Upper lobe of left lung (tissue), 6 donors: ENCODE results near the gene NT5DC2. TPM values are rescaled to one million over a fixed set of nuclear protein-coding genes. Genes with fewer than 3 reads are reported as not detected.

Source experiments
- ATAC-seq, 2 donors: fragments of 200-7000 bp; cut with Tn5 transposase; one replicate each; pipeline ENCODE4 v1.9.1; 2022; ENCODE audit warnings: mild to moderate bottlenecking in 2 of 2, moderate library complexity in 2 of 2; ENCODE audit not compliant: low FRiP score in 2 of 2
- DNase-seq, 2 donors: peaks; one replicate each; pipeline ENCODE4 v3.0.0-alpha.2; 2019 to 2020
- H3K27ac ChIP-seq, 4 donors: fragments of 200-600 bp; sonication (generic); one replicate each; pipeline ENCODE4 v1.5.1; 2016 to 2019
- H3K27me3 ChIP-seq, 4 donors: fragments of 200-600 bp; sonication (generic); one replicate each; pipeline ENCODE4 v1.5.1; 2017 to 2019
- H3K36me3 ChIP-seq, 4 donors: fragments of 200-600 bp; sonication (generic); one replicate each; pipeline ENCODE4 v1.5.1; 2016 to 2019
- H3K4me1 ChIP-seq, 4 donors: fragments of 200-600 bp; sonication (generic); one replicate each; pipeline ENCODE4 v1.5.1; 2018 to 2019
- H3K4me3 ChIP-seq, 4 donors: fragments of 200-600 bp; sonication (generic); one replicate each; pipeline ENCODE4 v1.5.1; 2017 to 2019; ENCODE audit warnings: mild to moderate bottlenecking in 2 of 4, moderate library complexity in 1 of 4
- H3K9me3 ChIP-seq, 4 donors: fragments of 200-600 bp; sonication (generic); one replicate each; pipeline ENCODE4 v1.5.1; 2018 to 2019
- CTCF ChIP-seq, 6 experiments: fragments of 450-650 bp in 4 of 6; fragments of 200-600 bp in 2 of 6; sonication (generic) in 2 of 6; IDR thresholded peaks; one replicate each; pipeline ENCODE4 v1.5.1; 2016 to 2019; ENCODE audit warnings: antibody characterized with exemption in 6 of 6
- EP300 ChIP-seq, 4 donors: sonication (generic); formaldehyde crosslinking; IDR thresholded peaks; one replicate each; pipeline ENCODE4 v1.5.1; 2017; ENCODE audit warnings: antibody characterized with exemption in 4 of 4, control low read depth in 2 of 4
- POLR2A ChIP-seq, 4 donors: fragments of 450-650 bp; IDR thresholded peaks; one replicate each; pipeline ENCODE4 v1.5.1; 2016 to 2017; ENCODE audit warnings: antibody characterized with exemption in 4 of 4, mild to moderate bottlenecking in 2 of 4
- POLR2AphosphoS5 ChIP-seq, 2 donors: sonication (generic); formaldehyde crosslinking; IDR thresholded peaks; one replicate each; pipeline ENCODE4 v1.5.1; 2017; ENCODE audit warnings: antibody characterized with exemption in 2 of 2
- WGBS, 2 donors: methylation state at CpG; one replicate each; pipeline ENCODE4 v1.1.5; 2017 to 2018; 5-methylcytosine and 5-hydroxymethylcytosine counted together
- total RNA-seq, 6 donors: library from RNA; depleted of rRNA in 4 of 6; stranded (reverse); fragments of >200 nt in 4 of 6; gene quantifications; one replicate each; pipeline versions ENCODE4 v1.1.0 to v1.2.1, GENCODE V29; 2016 to 2021
- donor health status: DM: no; HTN: no; CAD: no; lungs with moderate emphysema.
- donor health status: DM: no; HTN: yes; CAD: no; lungs with severe emphysema.

NT5DC2 gene
- total RNA-seq, 6 donors from 2014 or later, result 27.3 to 113 (median 46.2) TPM

GRCh38 chr3:52551118-52551517, 17.5 kb upstream of the NT5DC2 start:
- Histone ChIP-seq H3K4me3 (no peak overlapping the region), H3K36me3 (peaks cover 11 to 81% (median 59%) of the 10 kb centered on the region in 4 donors), H3K27ac (no peak overlapping the region)

DNA sequence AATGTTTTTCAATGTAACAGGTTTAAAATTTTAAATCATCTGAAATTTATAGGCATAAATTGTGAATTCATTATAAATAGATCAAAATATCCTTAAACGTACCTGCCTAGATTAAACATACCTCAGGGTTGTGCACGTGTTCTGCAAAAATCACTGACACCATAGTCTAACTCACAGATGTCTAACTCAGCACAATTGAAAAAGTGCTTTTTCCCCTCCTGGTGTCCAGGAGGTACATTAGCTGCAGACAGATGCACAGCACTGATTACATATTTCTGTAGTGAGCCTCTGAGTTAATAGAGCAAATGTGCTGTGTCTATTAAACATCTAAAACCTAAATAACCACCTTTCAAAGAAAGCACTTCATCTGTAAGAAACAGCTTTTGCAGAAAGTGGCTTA, 13.5 kb upstream of the NT5DC2 start:
- DNase-seq (no peak), ATAC-seq (no peak)
- no peak overlapping the region for H3K4me3 ChIP-seq
- peaks cover 11 to 67% (median 40%) of the 10 kb centered on the region in 4 donors for H3K36me3 ChIP-seq
- TF ChIP-seq POLR2A (IDR thresholded peaks at IDR 0.05) (no peak), CTCF (IDR thresholded peaks at IDR 0.05) (no peak), EP300 (IDR thresholded peaks at IDR 0.05) (no peak), POLR2AphosphoS5 (IDR thresholded peaks at IDR 0.05) (no peak)
- peaks cover 0 to 5% (median 0%) of the 10 kb centered on the region in 4 donors for H3K4me1 ChIP-seq
- WGBS, 2 donors, result 77 to 90% methylated on average over 2 of the region's 2 CpGs
- no peaks in the 10 kb centered on the region for H3K27me3 ChIP-seq
- no peak overlapping the region for H3K27ac ChIP-seq
- H3K9me3 ChIP-seq, result no peaks in the 10 kb centered on the region

More at GRCh38 chr3:52551118-52551517, 17.5 kb upstream of the NT5DC2 start:
- Histone ChIP-seq H3K4me1 (peaks cover 0 to 4% (median 2%) of the 10 kb centered on the region in 4 donors), H3K27me3 (no peaks in the 10 kb centered on the region), H3K9me3 (no peaks in the 10 kb centered on the region)
- ATAC-seq (no peak), DNase-seq (no peak)
- no peak for TF ChIP-seq POLR2AphosphoS5 (IDR thresholded peaks at IDR 0.05)
- no peak for TF ChIP-seq POLR2A (IDR thresholded peaks at IDR 0.05)
- no peak for TF ChIP-seq CTCF (IDR thresholded peaks at IDR 0.05)
- TF ChIP-seq EP300 (IDR thresholded peaks at IDR 0.05), result no peak

DNA sequence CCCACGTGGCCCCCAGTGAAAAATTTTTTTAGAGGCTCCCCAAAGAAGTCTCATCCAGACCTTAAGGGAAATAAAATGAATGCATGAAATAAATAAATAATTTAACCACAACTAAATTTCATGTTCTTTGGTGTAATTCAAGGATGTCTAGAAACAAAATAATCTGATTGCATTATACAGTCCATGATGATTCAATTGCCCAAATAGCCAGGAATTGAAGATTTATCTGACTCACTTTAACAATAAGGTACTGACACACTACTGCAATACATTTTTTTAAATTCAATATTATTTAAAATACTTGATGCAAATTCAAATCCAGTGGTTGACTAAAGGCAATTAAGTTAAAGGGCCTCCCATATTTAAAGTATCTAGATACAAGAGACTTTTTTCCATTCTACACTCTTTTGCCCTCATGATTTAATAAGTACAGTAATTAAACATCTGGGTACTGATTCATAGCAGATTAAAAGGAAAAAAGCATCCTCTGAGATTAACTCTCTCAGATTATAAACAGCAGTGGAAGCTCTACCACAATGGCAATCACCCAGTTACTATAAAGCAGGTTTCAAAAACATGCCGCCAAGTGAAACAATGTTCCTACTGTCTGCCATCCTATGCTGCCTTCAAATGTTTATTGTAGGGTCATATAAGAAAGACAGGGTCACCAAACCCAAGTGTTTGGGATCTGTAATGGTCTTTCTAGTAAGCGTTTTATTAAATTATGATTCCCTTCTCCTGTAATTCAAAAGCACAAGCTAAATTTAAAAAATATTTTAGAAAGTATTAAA, 12.6 kb upstream of the NT5DC2 start:
- TF ChIP-seq POLR2AphosphoS5 (IDR thresholded peaks at IDR 0.05) (no peak), POLR2A (IDR thresholded peaks at IDR 0.05) (no peak), CTCF (IDR thresholded peaks at IDR 0.05) (no peak), EP300 (IDR thresholded peaks at IDR 0.05) (no peak)
- ATAC-seq, result no peak
- Histone ChIP-seq H3K36me3 (peaks cover 11 to 64% (median 36%) of the 10 kb centered on the region in 4 donors), H3K27ac (peak overlapping the region in 1 of 4 donors; percentile 53), H3K4me3 (no peak overlapping the region), H3K4me1 (peaks cover 0 to 5% (median 0%) of the 10 kb centered on the region in 4 donors), H3K27me3 (no peaks in the 10 kb centered on the region), H3K9me3 (no peaks in the 10 kb centered on the region)
- DNase-seq, result no peak
- WGBS, 2 donors, result 83 to 89% methylated on average over 3 of the region's 3 CpGs

DNA sequence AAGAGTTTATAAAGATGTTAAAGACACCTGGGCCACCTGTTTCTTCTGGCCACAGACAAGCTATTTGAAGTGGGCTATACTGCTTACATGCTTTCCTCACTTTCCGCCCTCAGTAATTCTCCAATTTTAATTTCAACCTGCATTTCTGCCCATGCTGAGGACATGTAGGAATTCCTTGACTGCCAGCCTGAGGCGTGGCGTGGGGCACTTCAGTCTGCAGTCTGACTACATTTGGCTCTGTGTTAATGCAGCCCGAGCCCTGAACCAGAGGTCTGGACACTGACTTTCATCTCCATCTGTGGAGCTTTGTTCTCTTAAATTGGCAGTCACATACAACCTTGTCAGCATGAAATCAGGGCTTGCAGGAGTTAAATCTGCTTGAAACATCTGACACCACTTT, 11.3 kb upstream of the NT5DC2 start:
- peak in 1 of 2 donors; percentile 78 for ATAC-seq
- no peaks in the 10 kb centered on the region for H3K27me3 ChIP-seq

More for the DNA sequence above, 11.3 kb upstream of the NT5DC2 start:
- Histone ChIP-seq H3K4me1 (peaks cover 5 to 7% (median 7%) of the 10 kb centered on the region in 4 donors), H3K9me3 (no peaks in the 10 kb centered on the region), H3K36me3 (peaks cover 10 to 59% (median 29%) of the 10 kb centered on the region in 4 donors), H3K4me3 (no peak overlapping the region), H3K27ac (peak overlapping the region in 1 of 4 donors; percentile 53)
- no peak for DNase-seq
- TF ChIP-seq EP300 (IDR thresholded peaks at IDR 0.05), result no peak
- TF ChIP-seq POLR2A (IDR thresholded peaks at IDR 0.05), result no peak
- TF ChIP-seq POLR2AphosphoS5 (IDR thresholded peaks at IDR 0.05), result no peak
- no peak for TF ChIP-seq CTCF (IDR thresholded peaks at IDR 0.05)
- 76 to 87% methylated on average over 4 of the region's 4 CpGs for WGBS, 2 donors
